Measurements from ENCODE around the gene STK4. TPM values are rescaled to one million over a fixed set of nuclear protein-coding genes. Genes with fewer than 3 reads are reported as not detected.

Gene STK4
- polyA plus RNA-seq, 1 donor from 2014 or later = 14.0 TPM

DNA sequence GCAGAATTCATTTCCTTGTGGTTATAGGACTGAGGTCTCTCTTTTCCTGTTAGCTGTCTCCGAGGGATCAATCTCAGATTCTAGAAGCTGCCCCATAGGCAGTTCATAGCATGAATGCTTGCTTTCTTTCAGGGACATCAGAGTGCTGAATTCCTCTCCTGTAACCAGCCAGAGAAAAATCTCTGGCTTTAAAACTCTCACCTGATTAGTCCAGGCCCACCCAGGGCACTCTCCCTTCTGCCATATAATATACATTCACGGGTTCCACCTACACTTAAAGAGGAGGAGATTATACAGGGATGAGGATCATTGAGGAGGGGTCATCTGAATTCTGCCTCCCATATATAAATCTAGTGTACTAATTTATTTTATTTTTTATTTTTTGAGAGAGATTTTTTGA, 136.8 kb downstream of the STK4 start:
- no peaks in the 10 kb centered on the region for H3F3A ChIP-seq (ENCODE audit: insufficient read depth, low read length, poor library complexity, severe bottlenecking)
- H3K9me3 ChIP-seq (ENCODE audit: low read length) = no peaks in the 10 kb centered on the region
- peaks cover 29% of the 10 kb centered on the region for H3K27me3 ChIP-seq (ENCODE audit: insufficient read depth, low read depth, low read length)
- H3K36me3 ChIP-seq (ENCODE audit: insufficient read depth, low read length) = no peaks in the 10 kb centered on the region
- H3K27ac ChIP-seq (ENCODE audit: low read length) = no peak overlapping the region
- H3K79me2 ChIP-seq (replicated peaks; ENCODE audit: insufficient read depth, low read length) = no peaks in the 10 kb centered on the region
- H3K4me2 ChIP-seq (ENCODE audit: low read length) = no peak overlapping the region
- TF ChIP-seq POLR2AphosphoS5 (IDR thresholded peaks at IDR 0.05) (no peak), EP300 (conservative IDR thresholded peaks at IDR 0.05; ENCODE audit: poor library complexity, severe bottlenecking) (no peak), MXI1 (conservative IDR thresholded peaks at IDR 0.05; ENCODE audit: poor library complexity, severe bottlenecking) (no peak), EZH2 (IDR thresholded peaks at IDR 0.05; ENCODE audit: borderline replicate concordance, insufficient read depth, low read length, poor library complexity, severe bottlenecking) (no peak), TAF1 (IDR thresholded peaks at IDR 0.05; ENCODE audit: low read depth) (no peak), RAD21 (conservative IDR thresholded peaks at IDR 0.05) (no peak), SMC3 (conservative IDR thresholded peaks at IDR 0.05; ENCODE audit: poor library complexity) (no peak)
- TF ChIP-seq, protein P1, sequence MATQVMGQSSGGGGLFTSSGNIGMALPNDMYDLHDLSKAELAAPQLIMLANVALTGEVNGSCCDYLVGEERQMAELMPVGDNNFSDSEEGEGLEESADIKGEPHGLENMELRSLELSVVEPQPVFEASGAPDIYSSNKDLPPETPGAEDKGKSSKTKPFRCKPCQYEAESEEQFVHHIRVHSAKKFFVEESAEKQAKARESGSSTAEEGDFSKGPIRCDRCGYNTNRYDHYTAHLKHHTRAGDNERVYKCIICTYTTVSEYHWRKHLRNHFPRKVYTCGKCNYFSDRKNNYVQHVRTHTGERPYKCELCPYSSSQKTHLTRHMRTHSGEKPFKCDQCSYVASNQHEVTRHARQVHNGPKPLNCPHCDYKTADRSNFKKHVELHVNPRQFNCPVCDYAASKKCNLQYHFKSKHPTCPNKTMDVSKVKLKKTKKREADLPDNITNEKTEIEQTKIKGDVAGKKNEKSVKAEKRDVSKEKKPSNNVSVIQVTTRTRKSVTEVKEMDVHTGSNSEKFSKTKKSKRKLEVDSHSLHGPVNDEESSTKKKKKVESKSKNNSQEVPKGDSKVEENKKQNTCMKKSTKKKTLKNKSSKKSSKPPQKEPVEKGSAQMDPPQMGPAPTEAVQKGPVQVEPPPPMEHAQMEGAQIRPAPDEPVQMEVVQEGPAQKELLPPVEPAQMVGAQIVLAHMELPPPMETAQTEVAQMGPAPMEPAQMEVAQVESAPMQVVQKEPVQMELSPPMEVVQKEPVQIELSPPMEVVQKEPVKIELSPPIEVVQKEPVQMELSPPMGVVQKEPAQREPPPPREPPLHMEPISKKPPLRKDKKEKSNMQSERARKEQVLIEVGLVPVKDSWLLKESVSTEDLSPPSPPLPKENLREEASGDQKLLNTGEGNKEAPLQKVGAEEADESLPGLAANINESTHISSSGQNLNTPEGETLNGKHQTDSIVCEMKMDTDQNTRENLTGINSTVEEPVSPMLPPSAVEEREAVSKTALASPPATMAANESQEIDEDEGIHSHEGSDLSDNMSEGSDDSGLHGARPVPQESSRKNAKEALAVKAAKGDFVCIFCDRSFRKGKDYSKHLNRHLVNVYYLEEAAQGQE (IDR thresholded peaks at IDR 0.05; ENCODE audit: borderline replicate concordance) = no peak
- TF ChIP-seq, protein P2, sequence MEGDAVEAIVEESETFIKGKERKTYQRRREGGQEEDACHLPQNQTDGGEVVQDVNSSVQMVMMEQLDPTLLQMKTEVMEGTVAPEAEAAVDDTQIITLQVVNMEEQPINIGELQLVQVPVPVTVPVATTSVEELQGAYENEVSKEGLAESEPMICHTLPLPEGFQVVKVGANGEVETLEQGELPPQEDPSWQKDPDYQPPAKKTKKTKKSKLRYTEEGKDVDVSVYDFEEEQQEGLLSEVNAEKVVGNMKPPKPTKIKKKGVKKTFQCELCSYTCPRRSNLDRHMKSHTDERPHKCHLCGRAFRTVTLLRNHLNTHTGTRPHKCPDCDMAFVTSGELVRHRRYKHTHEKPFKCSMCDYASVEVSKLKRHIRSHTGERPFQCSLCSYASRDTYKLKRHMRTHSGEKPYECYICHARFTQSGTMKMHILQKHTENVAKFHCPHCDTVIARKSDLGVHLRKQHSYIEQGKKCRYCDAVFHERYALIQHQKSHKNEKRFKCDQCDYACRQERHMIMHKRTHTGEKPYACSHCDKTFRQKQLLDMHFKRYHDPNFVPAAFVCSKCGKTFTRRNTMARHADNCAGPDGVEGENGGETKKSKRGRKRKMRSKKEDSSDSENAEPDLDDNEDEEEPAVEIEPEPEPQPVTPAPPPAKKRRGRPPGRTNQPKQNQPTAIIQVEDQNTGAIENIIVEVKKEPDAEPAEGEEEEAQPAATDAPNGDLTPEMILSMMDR (IDR thresholded peaks at IDR 0.05; ENCODE audit: poor library complexity, severe bottlenecking) = no peak
- no peaks in the 10 kb centered on the region for H3K9me2 ChIP-seq (ENCODE audit: insufficient read depth, low read length)
- H3K4me3 ChIP-seq (ENCODE audit: low read length) = no peak overlapping the region
- H2AFZ ChIP-seq (ENCODE audit: low read depth, low read length) = no peak overlapping the region
- H4K20me1 ChIP-seq (ENCODE audit: insufficient read depth) = no peaks in the 10 kb centered on the region
- no peak overlapping the region for H3K9ac ChIP-seq (ENCODE audit: low read length)

DNA sequence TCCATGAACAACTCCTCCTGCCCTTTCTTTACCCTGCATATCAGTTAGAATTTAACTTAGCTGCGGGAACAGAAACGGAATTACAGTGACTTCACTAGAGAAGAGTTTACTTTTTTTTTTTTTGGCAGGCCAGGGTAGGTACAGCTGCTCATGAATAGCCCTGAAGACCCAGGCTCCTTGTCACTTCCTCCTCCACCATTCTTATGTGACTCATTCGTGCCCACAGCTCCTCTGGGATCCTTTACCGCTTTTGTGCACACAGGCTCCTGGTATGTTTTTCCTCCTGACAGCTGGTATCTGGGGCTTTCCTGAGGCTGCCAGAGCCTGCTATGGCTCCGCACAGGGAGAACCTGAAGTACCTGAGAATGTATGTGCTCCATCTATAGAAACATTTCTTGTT, 138.5 kb downstream of the STK4 start:
- no peaks in the 10 kb centered on the region for H3K9me3 ChIP-seq (ENCODE audit: low read length)
- no peak overlapping the region for H3K9ac ChIP-seq (ENCODE audit: low read length)
- H3K4me3 ChIP-seq (ENCODE audit: low read length) = no peak overlapping the region
- H3K27me3 ChIP-seq (ENCODE audit: insufficient read depth, low read depth, low read length) = peaks cover 17% of the 10 kb centered on the region
- H3K36me3 ChIP-seq (ENCODE audit: insufficient read depth, low read length) = no peaks in the 10 kb centered on the region
- no peak overlapping the region for H3K4me2 ChIP-seq (ENCODE audit: low read length)
- no peak overlapping the region for H3K27ac ChIP-seq (ENCODE audit: low read length)
- H3K79me2 ChIP-seq (replicated peaks; ENCODE audit: insufficient read depth, low read length) = no peaks in the 10 kb centered on the region
- H4K20me1 ChIP-seq (ENCODE audit: insufficient read depth) = no peaks in the 10 kb centered on the region
- no peak overlapping the region for H2AFZ ChIP-seq (ENCODE audit: low read depth, low read length)
- H3F3A ChIP-seq (ENCODE audit: insufficient read depth, low read length, poor library complexity, severe bottlenecking) = no peaks in the 10 kb centered on the region
- no peaks in the 10 kb centered on the region for H3K9me2 ChIP-seq (ENCODE audit: insufficient read depth, low read length)
- no peak for TF ChIP-seq POLR2AphosphoS5 (IDR thresholded peaks at IDR 0.05)

GRCh38 chr20:45105317-45105716, 139.0 kb downstream of the STK4 start:
- Histone ChIP-seq H3K9me3 (ENCODE audit: low read length) (no peaks in the 10 kb centered on the region), H3K27ac (ENCODE audit: low read length) (no peak overlapping the region), H2AFZ (ENCODE audit: low read depth, low read length) (no peak overlapping the region), H4K20me1 (ENCODE audit: insufficient read depth) (no peaks in the 10 kb centered on the region), H3K9me2 (ENCODE audit: insufficient read depth, low read length) (no peaks in the 10 kb centered on the region), H3K79me2 (replicated peaks; ENCODE audit: insufficient read depth, low read length) (no peaks in the 10 kb centered on the region), H3K4me2 (ENCODE audit: low read length) (no peak overlapping the region), H3K36me3 (ENCODE audit: insufficient read depth, low read length) (no peaks in the 10 kb centered on the region), H3K27me3 (ENCODE audit: insufficient read depth, low read depth, low read length) (peaks cover 12% of the 10 kb centered on the region), H3K4me3 (ENCODE audit: low read length) (no peak overlapping the region), H3F3A (ENCODE audit: insufficient read depth, low read length, poor library complexity, severe bottlenecking) (no peaks in the 10 kb centered on the region), H3K9ac (ENCODE audit: low read length) (no peak overlapping the region)
- no peak for TF ChIP-seq EP300 (conservative IDR thresholded peaks at IDR 0.05; ENCODE audit: poor library complexity, severe bottlenecking)
- no peak for TF ChIP-seq POLR2AphosphoS5 (IDR thresholded peaks at IDR 0.05)
